Vagina (tissue), 2 donors: ENCODE measurements around the gene ARHGEF38. TPM values are rescaled to one million over a fixed set of nuclear protein-coding genes. Genes with fewer than 3 reads are reported as not detected.

ENCODE experiments used
- DNase-seq, 2 donors: peaks; one replicate each; pipeline ENCODE4 v3.0.0-alpha.2; 2017; ENCODE audit errors: extremely low spot score in 2 of 2
- H3K27ac ChIP-seq: fragments of 200-600 bp; sonication (generic); one replicate; pipeline ENCODE4 v1.5.1; 2019
- H3K27me3 ChIP-seq: fragments of 200-600 bp; sonication (generic); one replicate; pipeline ENCODE4 v1.5.1; 2019
- H3K36me3 ChIP-seq, 2 donors: fragments of 200-600 bp; sonication (generic); one replicate each; pipeline ENCODE4 v1.5.1; 2017 to 2019
- H3K4me1 ChIP-seq: fragments of 200-600 bp; sonication (generic); one replicate; pipeline ENCODE4 v1.5.1; 2019
- H3K4me3 ChIP-seq, 2 donors: fragments of 200-600 bp; sonication (generic); 1 replicate in 1 of 2; 2 replicates in 1 of 2; pipeline ENCODE4 v1.5.1; 2016 to 2019
- H3K9me3 ChIP-seq: fragments of 200-600 bp; sonication (generic); one replicate; pipeline ENCODE4 v1.5.1; 2019
- CTCF ChIP-seq, 3 experiments: fragments of 450-650 bp in 2 of 3; fragments of 200-600 bp in 1 of 3; sonication (generic) in 1 of 3; IDR thresholded peaks; one replicate each; pipeline ENCODE4 v1.5.1; 2017 to 2019; ENCODE audit warnings: antibody characterized with exemption in 3 of 3, mild to moderate bottlenecking in 2 of 3, moderate library complexity in 2 of 3
- POLR2A ChIP-seq, 2 donors: fragments of 450-650 bp; IDR thresholded peaks; one replicate each; pipeline ENCODE4 v1.6.1; 2017; ENCODE audit warnings: antibody characterized with exemption in 2 of 2, mild to moderate bottlenecking in 2 of 2, moderate library complexity in 2 of 2
- POLR2AphosphoS5 ChIP-seq, 2 donors: sonication (generic); formaldehyde crosslinking; IDR thresholded peaks; one replicate each; pipeline ENCODE4 v1.9.0; 2017; ENCODE audit warnings: antibody characterized with exemption in 2 of 2, mild to moderate bottlenecking in 2 of 2, low read depth in 1 of 2; ENCODE audit not compliant: insufficient read depth in 1 of 2
- intact Hi-C: fragments of 100-400 bp; cut with DNase I; formaldehyde crosslinking; loops from one replicate; pipeline ENCODE4 v1.15.1; 2023
- total RNA-seq: library from RNA; depleted of rRNA; stranded (reverse); fragments of >200 nt; gene quantifications from one replicate; pipeline ENCODE4 v1.2.3, GENCODE V29; 2016

The ARHGEF38 gene
- not detected for total RNA-seq

GRCh38 chr4:105551965-105552746, at the start of gene ARHGEF38:
ARHGEF38 (plus strand) TSS chr4:105552620; CDS start chr4:105552766, 146 bp downstream.
- Histone ChIP-seq H3K9me3 (no peaks in the 10 kb centered on the region), H3K4me3 (no peak within 1 kb of the TSS), H3K27me3 (no peaks in the 10 kb centered on the region), H3K4me1 (peaks cover 8% of the 10 kb centered on the region), H3K27ac (no peak within 1 kb of the TSS), H3K36me3 (no peaks in the 10 kb centered on the region)
- intact Hi-C loops: no loop called here
- TF ChIP-seq POLR2A (IDR thresholded peaks at IDR 0.05): no peak
- no peak for TF ChIP-seq CTCF (IDR thresholded peaks at IDR 0.05)
- no peak for TF ChIP-seq POLR2AphosphoS5 (IDR thresholded peaks at IDR 0.05; ENCODE audit: insufficient read depth in 1 of 2, low read depth in 1 of 2)
- no peak for DNase-seq

GRCh38 chr4:105503484-105503883, 48.9 kb upstream of the ARHGEF38 start:
- Histone ChIP-seq H3K9me3 (no peaks in the 10 kb centered on the region), H3K4me3 (no peak overlapping the region), H3K27me3 (no peaks in the 10 kb centered on the region), H3K27ac (no peak overlapping the region), H3K36me3 (no peaks in the 10 kb centered on the region), H3K4me1 (no peaks in the 10 kb centered on the region)
- no peak for TF ChIP-seq POLR2A (IDR thresholded peaks at IDR 0.05)
- TF ChIP-seq CTCF (IDR thresholded peaks at IDR 0.05): no peak
- no peak for TF ChIP-seq POLR2AphosphoS5 (IDR thresholded peaks at IDR 0.05; ENCODE audit: insufficient read depth in 1 of 2, low read depth in 1 of 2)
- intact Hi-C loops: no loop called here
- no peak for DNase-seq

- intact Hi-C loops: no loop called here
- H3K27me3 ChIP-seq: no peaks in the 10 kb centered on the region
- no peak for DNase-seq
These were observed 47.7 kb upstream of the ARHGEF38 start for GRCh38 chr4:105504744-105505143.

GRCh38 chr4:105509291-105509690, 43.1 kb upstream of the ARHGEF38 start:
- no peaks in the 10 kb centered on the region for H3K9me3 ChIP-seq
- no peaks in the 10 kb centered on the region for H3K36me3 ChIP-seq
- no peak for TF ChIP-seq POLR2A (IDR thresholded peaks at IDR 0.05)
- TF ChIP-seq CTCF (IDR thresholded peaks at IDR 0.05): no peak
- TF ChIP-seq POLR2AphosphoS5 (IDR thresholded peaks at IDR 0.05; ENCODE audit: insufficient read depth in 1 of 2, low read depth in 1 of 2): no peak
- no peaks in the 10 kb centered on the region for H3K4me1 ChIP-seq
- intact Hi-C loops: no loop called here
- no peak overlapping the region for H3K27ac ChIP-seq
- DNase-seq: no peak
- H3K4me3 ChIP-seq: no peak overlapping the region
- H3K27me3 ChIP-seq: no peaks in the 10 kb centered on the region

More at GRCh38 chr4:105504744-105505143, 47.7 kb upstream of the ARHGEF38 start:
- no peaks in the 10 kb centered on the region for H3K4me1 ChIP-seq
- H3K36me3 ChIP-seq: no peaks in the 10 kb centered on the region
- TF ChIP-seq POLR2A (IDR thresholded peaks at IDR 0.05): no peak
- TF ChIP-seq CTCF (IDR thresholded peaks at IDR 0.05): no peak
- no peak for TF ChIP-seq POLR2AphosphoS5 (IDR thresholded peaks at IDR 0.05; ENCODE audit: insufficient read depth in 1 of 2, low read depth in 1 of 2)
- H3K9me3 ChIP-seq: no peaks in the 10 kb centered on the region
- no peak overlapping the region for H3K4me3 ChIP-seq
- no peak overlapping the region for H3K27ac ChIP-seq

- no peak overlapping the region for H3K27ac ChIP-seq
- H3K4me1 ChIP-seq: no peaks in the 10 kb centered on the region
- no peak overlapping the region for H3K4me3 ChIP-seq
- no peak for DNase-seq
- intact Hi-C loops: no loop called here
- H3K27me3 ChIP-seq: no peaks in the 10 kb centered on the region
- H3K36me3 ChIP-seq: no peaks in the 10 kb centered on the region
- TF ChIP-seq POLR2AphosphoS5 (IDR thresholded peaks at IDR 0.05; ENCODE audit: insufficient read depth in 1 of 2, low read depth in 1 of 2): no peak
- TF ChIP-seq CTCF (IDR thresholded peaks at IDR 0.05): no peak
- no peak for TF ChIP-seq POLR2A (IDR thresholded peaks at IDR 0.05)
- no peaks in the 10 kb centered on the region for H3K9me3 ChIP-seq
These were observed 42.7 kb upstream of the ARHGEF38 start for GRCh38 chr4:105509714-105510113.
